Measurements from ENCODE around the gene DLL3.

Gene DLL3

DNA sequence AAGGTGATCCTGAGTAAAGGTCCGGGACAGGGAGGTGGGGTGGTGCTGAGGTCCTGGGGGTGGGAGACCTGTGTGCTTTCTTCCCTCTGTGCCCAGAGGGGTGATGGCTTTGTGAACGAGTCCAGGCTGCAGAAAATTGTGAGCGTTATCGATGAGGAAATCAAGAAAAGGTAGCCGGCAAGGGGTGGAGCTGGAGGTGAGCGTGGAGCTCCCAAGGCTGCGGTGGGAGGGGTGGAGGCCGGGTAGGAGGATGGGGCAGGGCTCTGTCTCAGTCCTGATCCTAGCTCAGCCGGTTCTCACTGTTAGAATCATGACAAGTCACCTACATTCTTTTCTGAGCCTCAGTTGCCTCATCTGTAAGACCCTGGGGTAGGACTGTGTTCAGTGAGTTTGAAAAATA, 20.2 kb downstream of the DLL3 start:
- no peak for DNase-seq

DNA sequence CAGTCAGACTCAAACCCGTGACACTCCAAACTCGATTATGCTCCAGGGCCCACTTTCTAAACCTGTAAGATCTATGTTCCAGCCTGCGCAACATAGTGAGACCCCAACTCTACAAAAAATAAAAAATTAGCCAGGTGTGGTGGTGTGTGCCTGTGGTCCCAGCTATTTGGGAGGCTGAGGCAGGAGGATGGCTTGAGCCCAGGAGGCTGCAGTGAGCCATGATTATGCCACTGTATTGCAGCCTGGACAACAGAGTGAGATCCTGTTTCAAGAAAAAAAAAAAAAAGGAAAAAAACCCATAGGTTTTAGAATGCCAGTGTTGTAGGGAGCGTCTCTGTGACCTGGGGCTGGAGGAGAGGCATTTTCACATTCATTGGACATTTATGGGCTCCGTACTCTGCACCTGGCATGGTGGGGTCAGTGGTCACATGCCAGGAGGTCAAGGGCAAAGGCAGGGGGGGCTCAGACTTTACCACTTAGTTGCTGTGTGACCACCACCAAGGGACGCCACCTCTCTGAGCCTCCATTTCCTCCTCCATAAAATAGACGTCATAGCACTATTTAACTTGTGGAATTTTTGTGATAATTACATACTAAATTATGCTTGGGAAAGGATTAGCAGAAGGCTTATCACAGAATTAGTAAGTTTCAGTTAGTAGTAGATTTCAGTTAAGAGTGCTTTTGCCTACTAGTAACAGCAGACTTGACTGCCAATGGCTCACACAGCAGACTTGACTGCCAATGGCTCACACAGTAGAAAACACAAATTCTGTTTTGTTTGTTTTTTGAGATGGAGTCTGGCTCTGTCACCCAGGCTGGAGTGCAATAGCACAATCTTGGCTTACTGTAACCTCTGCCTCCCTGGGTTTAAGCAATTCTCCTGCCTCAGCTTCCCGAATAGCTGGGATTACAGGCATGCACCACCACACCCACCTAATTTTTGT, 22.1 kb downstream of the DLL3 start:
- DNase-seq = no peak

- DNase-seq = no peak
Measured at GRCh38 chr19:39524495-39524894, 25.7 kb downstream of the DLL3 start.

- DNase-seq = no peak
Measured at GRCh38 chr19:39525205-39525604, 26.5 kb downstream of the DLL3 start.

GRCh38 chr19:39531834-39532232, 33.1 kb downstream of the DLL3 start:
- no peak for DNase-seq

DNA sequence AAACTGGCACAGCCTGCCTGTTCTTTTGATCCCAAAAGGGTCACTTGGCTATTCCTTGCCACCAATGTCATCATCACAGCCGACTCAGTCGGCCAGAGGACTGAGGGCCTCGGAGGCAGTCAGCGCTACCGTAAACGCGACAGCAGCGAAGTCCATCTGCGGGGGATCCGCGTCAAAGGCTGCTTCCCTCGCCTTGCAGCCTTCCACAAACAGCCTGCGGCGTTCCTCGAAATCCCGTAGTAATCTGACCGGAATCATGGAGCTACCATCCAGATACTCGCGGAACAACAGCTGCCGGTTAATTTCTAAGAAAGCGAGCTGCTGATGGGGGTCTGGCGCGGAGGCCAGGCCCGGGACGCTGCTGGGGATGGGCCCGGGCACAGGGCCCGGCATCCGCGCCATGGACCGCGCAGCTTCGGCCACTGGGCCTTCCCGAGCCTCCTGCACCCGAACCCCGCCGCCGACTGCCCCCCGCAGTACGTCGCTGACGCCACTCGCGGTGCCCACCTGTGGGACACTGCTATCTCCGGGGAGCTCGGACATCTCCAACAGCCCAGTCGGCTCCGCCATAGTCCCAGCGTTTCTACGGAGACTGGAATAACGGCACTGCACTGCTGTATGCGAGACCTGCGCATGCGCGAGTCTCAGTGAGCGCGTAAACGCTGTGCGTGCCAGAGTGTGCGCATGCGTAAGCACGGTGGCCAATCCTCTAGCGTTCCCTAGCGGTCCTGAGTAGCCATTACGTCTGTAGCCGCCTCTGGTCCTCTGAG, 33.7 kb downstream of the DLL3 start, which contains the start of gene EID2B:
EID2B (minus strand) TSS at position 620 of the 770 bp plus-strand sequence; CDS start at position 570, 50 bp downstream.
- peak; percentile 96 to 99 for DNase-seq

DNA sequence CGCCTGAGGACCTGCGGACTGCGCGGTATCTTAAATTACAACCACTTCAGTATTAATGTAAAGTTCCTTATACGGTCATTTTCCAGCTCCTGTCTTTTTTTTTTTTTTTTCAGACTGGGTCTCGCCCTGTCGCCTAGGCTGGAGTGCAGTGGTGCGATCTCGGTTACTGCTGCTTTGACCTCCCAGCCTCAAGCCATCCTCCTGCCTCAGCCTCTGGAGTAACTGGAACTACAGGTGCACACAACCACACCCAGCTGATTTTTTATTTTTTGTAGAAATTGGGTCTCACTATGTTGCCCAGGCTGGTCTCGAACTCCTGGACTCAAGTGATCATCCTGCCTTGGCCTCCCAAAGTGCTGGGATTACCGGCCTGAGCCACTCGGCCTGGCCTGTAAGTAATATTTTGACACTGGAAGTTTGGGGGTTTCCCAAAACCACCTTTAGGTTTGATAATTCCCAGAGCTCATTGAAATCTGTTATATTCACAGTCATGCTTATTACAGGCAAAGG, 34.3 kb downstream of the DLL3 start:
- DNase-seq = no peak

DNA sequence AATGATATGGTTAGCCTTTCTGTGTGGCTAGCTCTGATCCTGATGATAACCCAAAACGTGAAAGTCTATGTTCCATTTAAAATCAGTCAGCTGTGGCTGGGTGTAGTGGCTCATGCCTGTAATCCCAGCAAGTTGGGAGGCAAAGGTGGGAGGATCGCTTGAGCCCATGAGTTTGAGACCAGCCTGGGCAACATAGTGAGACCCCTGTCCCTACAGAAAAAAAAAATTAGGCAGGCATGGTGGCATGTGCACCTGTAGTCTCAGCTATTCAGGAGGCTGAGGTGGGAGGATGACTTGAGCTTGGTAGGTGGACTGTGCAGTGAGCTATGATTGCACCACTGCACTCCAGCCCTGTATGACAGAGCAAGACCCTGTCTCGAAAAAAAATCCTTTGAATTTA, 35.0 kb downstream of the DLL3 start:
- no peak for DNase-seq

GRCh38 chr19:39539165-39539517, 40.4 kb downstream of the DLL3 start:
- no peak for DNase-seq

DNA sequence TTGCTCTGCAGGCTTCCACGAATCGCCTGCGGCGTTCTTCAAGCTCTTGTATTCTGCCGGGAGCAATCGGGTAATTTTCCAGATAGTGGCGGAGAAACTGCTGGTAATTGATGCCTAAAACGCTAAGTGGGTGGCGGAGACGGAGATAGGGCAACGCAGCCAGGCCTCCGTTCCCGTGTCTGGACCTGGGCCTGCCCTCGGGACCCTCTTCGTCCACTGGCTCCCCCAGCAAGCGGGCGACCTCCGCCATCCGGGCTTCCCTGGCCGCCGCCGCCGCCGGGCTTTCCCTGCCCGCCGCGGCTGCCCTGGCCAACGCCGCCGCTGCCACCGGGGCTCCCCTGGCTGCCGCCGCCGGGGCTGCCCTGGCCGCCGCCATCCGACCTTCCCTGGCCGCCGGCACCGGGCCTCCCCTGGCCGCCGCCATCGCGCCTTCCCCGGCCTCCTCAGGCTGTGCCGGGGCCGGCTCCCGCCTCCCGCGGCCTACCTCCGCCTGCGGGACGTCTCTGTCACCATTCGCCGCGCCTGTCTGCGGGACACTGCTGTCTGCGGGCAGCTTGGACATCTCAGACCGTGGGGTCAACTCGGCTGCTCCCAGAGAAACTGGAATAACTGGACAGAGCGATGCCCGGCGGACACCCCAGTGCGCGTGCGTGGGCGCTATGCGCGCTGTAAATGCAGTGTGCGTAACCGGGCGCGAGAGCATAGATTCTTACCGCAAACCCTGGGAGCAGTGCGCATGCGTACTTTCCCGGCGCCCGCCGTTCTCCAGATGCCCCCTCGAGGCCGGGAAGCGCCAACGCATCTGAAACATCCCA, 41.0 kb downstream of the DLL3 start, which contains the start of gene EID2:
EID2 (minus strand) TSS at position 644 of the 815 bp plus-strand sequence; CDS start at position 562, 82 bp downstream.
- DNase-seq = peak; percentile 94 to 97

GRCh38 chr19:39540333-39540673, 41.6 kb downstream of the DLL3 start:
- DNase-seq = no peak

DNA sequence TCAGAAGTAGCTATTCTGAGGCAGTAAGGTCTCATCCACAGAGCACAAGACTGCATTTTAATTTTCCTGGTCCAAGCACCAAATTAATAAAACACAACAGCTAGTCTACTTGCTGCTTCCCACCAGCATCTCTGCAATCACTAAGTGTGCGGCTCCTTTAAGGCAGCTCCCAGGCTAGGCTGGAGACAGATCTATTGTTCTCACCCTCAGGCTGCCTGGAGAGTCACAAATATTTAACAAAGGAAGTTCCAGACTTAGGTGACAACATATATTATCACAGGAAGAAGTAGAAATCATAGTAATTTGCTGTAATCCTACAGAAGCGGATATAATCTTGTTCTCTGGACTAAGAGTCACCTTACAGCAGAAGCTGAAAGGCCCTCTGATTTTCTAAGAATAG, 43.5 kb downstream of the DLL3 start:
- no peak for DNase-seq

GRCh38 chr19:39543477-39543857, 44.7 kb downstream of the DLL3 start:
- no peak for DNase-seq

GRCh38 chr19:39544226-39544903, 45.6 kb downstream of the DLL3 start:
- no peak for DNase-seq

GRCh38 chr19:39544911-39545310, 46.2 kb downstream of the DLL3 start:
- DNase-seq = no peak

DNA sequence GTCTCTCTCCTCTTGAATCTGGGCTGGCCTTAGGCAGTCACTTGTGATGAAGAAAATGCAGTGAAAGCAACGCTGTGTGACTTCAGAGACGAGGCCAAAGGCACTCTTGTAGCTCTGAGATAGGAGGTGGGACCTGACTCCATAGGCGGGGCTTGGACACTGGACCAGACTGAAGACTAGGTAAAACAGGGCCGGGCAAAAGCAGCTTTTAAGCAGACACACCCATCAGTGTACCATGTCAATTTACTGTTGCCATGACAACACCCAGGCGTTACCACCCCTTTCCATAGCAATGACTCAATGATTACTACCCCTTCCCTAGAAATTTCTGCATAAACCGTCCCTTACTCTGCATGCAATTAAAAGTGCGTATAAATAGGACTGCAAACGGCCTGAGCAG, 47.9 kb downstream of the DLL3 start:
- DNase-seq = no peak

DNA sequence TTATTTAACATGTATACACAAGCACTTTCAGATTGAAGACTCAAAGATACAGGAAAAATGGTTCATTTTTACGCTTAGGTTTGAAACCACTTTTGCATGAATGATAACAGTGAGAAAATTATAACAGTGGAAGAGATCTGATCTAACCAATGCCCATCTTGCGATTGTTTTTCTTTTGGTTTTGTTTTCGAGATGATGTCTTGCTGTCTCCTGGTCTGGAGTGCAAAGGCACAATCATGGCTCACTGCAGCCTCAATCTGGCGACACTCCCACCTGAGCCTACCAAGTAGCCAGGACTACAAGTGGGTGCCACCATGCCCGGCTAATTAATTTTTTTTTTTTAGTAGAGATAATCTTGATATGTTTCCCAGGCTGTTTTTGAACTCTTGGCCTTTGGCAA, 51.5 kb downstream of the DLL3 start:
- no peak for DNase-seq

- DNase-seq = no peak
Measured at GRCh38 chr19:39553082-39553652, 54.4 kb downstream of the DLL3 start.

- no peak for DNase-seq
Measured at GRCh38 chr19:39554701-39555311, 56.1 kb downstream of the DLL3 start.

DNA sequence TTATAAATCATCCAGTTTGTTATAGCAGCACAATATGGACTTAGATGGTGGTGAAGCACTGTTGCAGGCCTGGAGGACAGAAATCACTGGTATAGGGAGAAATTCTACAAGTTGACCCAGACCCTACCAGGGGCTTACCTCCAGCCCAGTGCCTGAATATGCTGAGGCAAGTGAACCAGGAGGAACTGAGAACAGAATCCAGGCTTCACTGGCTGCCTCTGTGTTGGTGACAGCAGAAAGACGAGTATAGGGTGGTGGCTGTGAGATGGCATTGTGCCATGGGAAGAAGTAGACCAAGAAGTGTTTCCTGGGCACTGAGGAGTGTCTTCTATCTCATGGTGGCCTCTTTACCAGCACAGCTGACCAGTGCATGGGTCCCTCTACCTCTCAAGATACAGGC, 57.1 kb downstream of the DLL3 start:
- DNase-seq = no peak
